Neutrophil (primary cell): ENCODE data around the gene REL.

ENCODE experiments used
- H3K27ac ChIP-seq: fragments of 200-600 bp; sonication (generic); 2 replicates; pipeline ENCODE4 v1.5.1; 2016; ENCODE audit warnings: mild to moderate bottlenecking, moderate library complexity
- H3K27me3 ChIP-seq: fragments of 200-600 bp; sonication (generic); 2 replicates; pipeline ENCODE4 v1.6.0; 2016; ENCODE audit warnings: mild to moderate bottlenecking
- H3K36me3 ChIP-seq: fragments of 200-600 bp; sonication (generic); 2 replicates; pipeline ENCODE4 v1.5.1; 2017
- H3K4me1 ChIP-seq, 2 experiments: fragments of 200-600 bp in 1 of 2; sonication (generic) in 1 of 2; 1 replicate in 1 of 2; 2 replicates in 1 of 2; pipeline versions ENCODE4 v1.5.1 to v1.6.1; 2013 to 2016; ENCODE audit warnings: low read depth in 1 of 2, low read length in 1 of 2, mild to moderate bottlenecking in 1 of 2, moderate library complexity in 1 of 2; ENCODE audit not compliant: control insufficient read depth in 1 of 2, insufficient read depth in 1 of 2
- H3K4me3 ChIP-seq, 2 experiments: fragments of 200-600 bp in 1 of 2; sonication (generic) in 1 of 2; 1 replicate in 1 of 2; 2 replicates in 1 of 2; pipeline ENCODE4 v1.5.1; 2013 to 2016; ENCODE audit warnings: low read depth in 1 of 2, low read length in 1 of 2, mild to moderate bottlenecking in 1 of 2, moderate library complexity in 1 of 2
- H3K9me3 ChIP-seq: fragments of 200-600 bp; sonication (generic); 2 replicates; pipeline ENCODE4 v1.5.1; 2016
- CTCF ChIP-seq: fragments of 200-600 bp; sonication (generic); IDR thresholded peaks from 2 replicates; pipeline ENCODE4 v1.5.1; 2016; ENCODE audit warnings: antibody characterized with exemption

Gene REL

DNA sequence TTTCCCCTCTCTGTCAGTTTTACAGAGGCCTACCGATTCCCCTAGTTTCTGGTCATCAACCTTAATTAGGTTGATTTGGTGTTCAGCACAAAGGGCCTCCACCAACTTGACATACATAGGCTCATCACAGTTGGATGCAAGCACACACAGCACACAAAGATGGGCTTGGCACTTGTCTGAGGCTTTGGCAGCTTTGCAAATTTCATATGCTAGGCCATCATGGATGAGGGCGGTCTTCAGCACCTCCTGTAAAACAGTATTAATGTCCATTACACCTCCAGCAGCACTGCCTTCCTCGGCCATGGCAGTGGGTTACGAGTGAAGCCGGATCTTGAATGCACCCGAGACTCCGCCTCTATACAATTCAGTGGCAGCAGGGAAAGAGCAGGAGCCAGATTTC lies 56.9 kb downstream of the REL start:
- H3K9me3 ChIP-seq: no peaks in the 10 kb centered on the region
- no peak for TF ChIP-seq CTCF
- H3K4me3 ChIP-seq: no peak overlapping the region
- H3K4me1 ChIP-seq: peaks cover 35 to 43% of the 10 kb centered on the region in 2 experiments
- no peaks in the 10 kb centered on the region for H3K27me3 ChIP-seq
- no peaks in the 10 kb centered on the region for H3K36me3 ChIP-seq
- peak overlapping the region; percentile 84 for H3K27ac ChIP-seq

DNA sequence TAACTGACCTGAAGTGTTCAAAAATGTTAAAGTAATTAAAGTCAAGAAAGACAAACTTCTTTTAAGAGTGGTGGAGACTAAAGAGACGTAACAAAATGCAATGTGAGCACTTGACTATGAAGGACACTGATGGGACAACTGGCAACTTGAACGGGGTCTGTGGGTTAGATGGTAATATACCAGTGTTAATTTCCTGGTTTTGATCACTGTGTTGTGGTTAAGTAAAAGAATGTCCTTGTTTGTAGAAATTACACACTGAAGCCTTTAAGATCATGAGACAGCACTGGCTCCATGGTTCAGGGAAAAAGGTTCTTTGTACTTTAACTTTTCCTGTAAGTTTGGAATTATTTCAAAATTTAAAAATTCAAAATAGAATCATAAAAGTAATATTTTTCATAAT lies 58.2 kb downstream of the REL start:
- Histone ChIP-seq H3K27me3 (no peaks in the 10 kb centered on the region), H3K9me3 (no peaks in the 10 kb centered on the region), H3K27ac (peak overlapping the region; percentile 12), H3K4me1 (peaks cover 30 to 34% of the 10 kb centered on the region in 2 experiments), H3K36me3 (no peaks in the 10 kb centered on the region), H3K4me3 (no peak overlapping the region)
- no peak for TF ChIP-seq CTCF

DNA sequence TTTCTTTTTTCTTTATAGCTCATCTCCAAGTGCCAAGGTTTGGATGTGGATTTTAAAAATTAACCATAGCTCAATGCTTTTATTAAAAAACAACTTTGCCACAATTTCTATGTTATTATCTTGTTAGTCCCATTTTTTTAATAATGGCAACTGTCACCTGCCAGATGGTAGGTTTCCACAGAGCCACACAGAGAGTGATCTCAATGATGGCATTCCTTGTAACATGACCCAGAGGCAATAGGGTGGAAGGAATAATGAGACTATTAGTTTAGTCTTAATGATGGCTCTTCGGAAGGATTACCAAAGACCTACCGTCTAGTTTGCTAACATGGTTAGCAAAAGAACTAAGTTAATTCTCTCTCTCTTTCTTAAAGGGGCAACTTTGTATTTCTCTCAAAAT lies 64.0 kb downstream of the REL start:
- no peak overlapping the region for H3K27ac ChIP-seq
- no peaks in the 10 kb centered on the region for H3K4me1 ChIP-seq
- H3K27me3 ChIP-seq: no peaks in the 10 kb centered on the region
- H3K9me3 ChIP-seq: no peaks in the 10 kb centered on the region
- no peak overlapping the region for H3K4me3 ChIP-seq
- H3K36me3 ChIP-seq: no peaks in the 10 kb centered on the region
- no peak for TF ChIP-seq CTCF

- no peak overlapping the region for H3K4me3 ChIP-seq
- H3K27me3 ChIP-seq: no peaks in the 10 kb centered on the region
- no peaks in the 10 kb centered on the region for H3K9me3 ChIP-seq
- TF ChIP-seq CTCF: no peak
- no peaks in the 10 kb centered on the region for H3K36me3 ChIP-seq
- no peaks in the 10 kb centered on the region for H3K4me1 ChIP-seq
- no peak overlapping the region for H3K27ac ChIP-seq
Measured at GRCh38 chr2:60947056-60947455, 65.7 kb downstream of the REL start.

GRCh38 chr2:60948161-60948560 lies 66.8 kb downstream of the REL start:
- Histone ChIP-seq H3K27ac (no peak overlapping the region), H3K4me1 (peaks cover 0 to under 1% of the 10 kb centered on the region in 2 experiments), H3K4me3 (no peak overlapping the region), H3K9me3 (no peaks in the 10 kb centered on the region), H3K27me3 (no peaks in the 10 kb centered on the region), H3K36me3 (no peaks in the 10 kb centered on the region)
- no peak for TF ChIP-seq CTCF
